GM12878 (cell line): Measurements from ENCODE around the gene MACROD2. TPM values are rescaled to one million over a fixed set of nuclear protein-coding genes. Genes with fewer than 3 reads are reported as not detected.

Experiments
- ATAC-seq: fragments of 200-7000 bp; cut with Tn5 transposase; 3 replicates; pipeline ENCODE4 v1.9.1; 2020; ENCODE audit warnings: mild to moderate bottlenecking, moderate library complexity
- BruUV-seq: library from RNA; stranded (reverse); fragments of 400-500 nt; replicated peaks from 2 replicates; lab custom pipeline; 2021; lab: Mats Ljungman, UMichigan
- CTCF ChIA-PET: fragments of 300-600 bp; sonication (Branson Sonifier 250); formaldehyde crosslinking; extraction: SDS; loops from one replicate; lab custom pipeline; 2021; ENCODE audit warnings: inconsistent platforms; lab: Yijun Ruan, JAX
- POLR2A ChIA-PET: fragments of 350-600 bp; formaldehyde crosslinking; extraction: SDS; loops from one replicate; lab custom pipeline; 2021; ENCODE audit warnings: inconsistent platforms; lab: Charles Lee
- RAD21 ChIA-PET: fragments of 300-600 bp; sonication (Branson Sonifier 250); formaldehyde crosslinking; loops from one replicate; lab custom pipeline; 2023; ENCODE audit warnings: antibody characterized with exemption; ENCODE audit not compliant: unreplicated experiment; lab: Charles Lee
- SMC1A ChIA-PET: fragments of 300-600 bp; sonication (Branson Sonifier 250); formaldehyde crosslinking; loops from one replicate; lab custom pipeline; 2023; ENCODE audit not compliant: unreplicated experiment, uncharacterized antibody; lab: Charles Lee
- DNase-seq: peaks from one replicate; pipeline ENCODE4 v3.0.0-alpha.2; 2011; ENCODE audit warnings: low read depth, low spot score
- FAIRE-seq: peaks from 3 replicates; lab custom pipeline; 2011; peaks lifted over from hg19 to GRCh38; lab: Jason Lieb, UNC
- H2AFZ ChIP-seq: 2 replicates; pipeline ENCODE4 v1.6.0; 2011; ENCODE audit warnings: low read depth, low read length, control low read depth; ENCODE audit not compliant: control insufficient read depth
- H3K27ac ChIP-seq: 2 replicates; pipeline ENCODE4 v1.5.1; 2011; ENCODE audit warnings: control low read depth; ENCODE audit not compliant: control insufficient read depth, insufficient read depth
- H3K27me3 ChIP-seq, 2 experiments: replicated peaks in 1 of 2; 2 replicates each; pipeline versions ENCODE4 v1.6.0 to v1.6.1; 2011; ENCODE audit warnings: low read length in 1 of 2; ENCODE audit not compliant: control insufficient read depth in 2 of 2, insufficient read depth in 2 of 2
- H3K36me3 ChIP-seq, 2 experiments: 2 replicates each; pipeline ENCODE4 v1.5.1; 2011; ENCODE audit warnings: low read length in 1 of 2; ENCODE audit not compliant: control insufficient read depth in 2 of 2, insufficient read depth in 2 of 2
- H3K4me1 ChIP-seq: 2 replicates; pipeline ENCODE4 v1.6.1; 2011; ENCODE audit warnings: mild to moderate bottlenecking, low read length, moderate library complexity, mixed read lengths; ENCODE audit not compliant: control insufficient read depth, insufficient read depth
- H3K4me2 ChIP-seq: 2 replicates; pipeline ENCODE4 v1.6.0; 2011; ENCODE audit warnings: control low read depth; ENCODE audit not compliant: control insufficient read depth, insufficient read depth
- H3K4me3 ChIP-seq: fragments of 200-600 bp; sonication (generic); 2 replicates; pipeline ENCODE4 v1.5.1; 2016
- H3K79me2 ChIP-seq: 2 replicates; pipeline ENCODE4 v1.6.0; 2011; ENCODE audit warnings: low read length; ENCODE audit not compliant: control insufficient read depth, insufficient read depth
- H3K9ac ChIP-seq: 2 replicates; pipeline ENCODE4 v1.8.0; 2011; ENCODE audit warnings: low read length, control low read depth, mixed read lengths; ENCODE audit not compliant: control insufficient read depth, insufficient read depth
- H3K9me3 ChIP-seq: replicated peaks from 3 replicates; pipeline ENCODE4 v1.5.1; 2011; ENCODE audit warnings: mild to moderate bottlenecking, low read length; ENCODE audit not compliant: control insufficient read depth, insufficient read depth
- H4K20me1 ChIP-seq: 2 replicates; pipeline ENCODE4 v1.6.0; 2011; ENCODE audit not compliant: control insufficient read depth, insufficient read depth
- FOXM1 ChIP-seq: IDR thresholded peaks from 2 replicates; pipeline ENCODE4 v1.6.1; 2012; ENCODE audit warnings: low read depth, mild to moderate bottlenecking, inconsistent platforms, low read length, moderate library complexity
- GATAD2B ChIP-seq: fragments of 450-650 bp; conservative IDR thresholded peaks from 2 replicates; pipeline ENCODE4 v1.6.1; 2017; ENCODE audit warnings: low read depth, mild to moderate bottlenecking, moderate library complexity
- MLLT1 ChIP-seq: fragments of 450-650 bp; IDR thresholded peaks from 2 replicates; pipeline ENCODE4 v1.6.1; 2016; ENCODE audit warnings: mild to moderate bottlenecking
- STAT3 ChIP-seq: IDR thresholded peaks from 2 replicates; pipeline ENCODE4 v1.6.1; 2011; ENCODE audit warnings: low read depth, low read length, improper control_type of control experiment
- ZNF274 ChIP-seq: IDR thresholded peaks from one replicate; pipeline ENCODE4 v1.8.0; 2011; ENCODE audit not compliant: insufficient read length, insufficient read depth
- WGBS: methylation state at CpG from one replicate; pipeline ENCODE4 v1.1.6; 2016; ENCODE audit warnings: low lambda C conversion rate; ENCODE audit not compliant: insufficient replicate concordance, insufficient coverage; ENCODE audit errors: missing lambda C conversion rate; 5-methylcytosine and 5-hydroxymethylcytosine counted together
- in situ Hi-C: fragments of 300-500 bp; cut with MboI; formaldehyde crosslinking; loops from 9 replicates; pipeline ENCODE4 v1.14.3; 2018; ENCODE audit warnings: mixed read lengths
- intact Hi-C: fragments of 100-400 bp; cut with micrococcal nuclease; formaldehyde crosslinking; loops from one replicate; pipeline ENCODE4 v1.14.2; 2022; ENCODE audit not compliant: unreplicated experiment
- polyA plus RNA-seq, 11 experiments: library from polyadenylated mRNA; depleted of rRNA in 4 of 11; unstranded in 6 of 11; stranded (reverse) in 5 of 11; fragments of >200 nt; fragmentation: Nextera tagmentation in 4 of 11; fragmentation: Illumina TruSeq in 1 of 11; extraction: Ambion mirVana in 4 of 11; extraction: Trizol in 1 of 11; gene quantifications; 1 replicate in 1 of 11; 2 replicates in 10 of 11; pipeline versions ENCODE4 v1.2.1 to v1.2.3, GENCODE V29; 2011 to 2016; ENCODE audit warnings: inconsistent platforms in 2 of 11, missing spikeins in 2 of 11, low read depth in 1 of 11
- total RNA-seq, 4 experiments: library from RNA; depleted of rRNA in 3 of 4; stranded (reverse); fragments of >200 nt in 3 of 4; fragmentation: Illumina TruSeq in 1 of 4; extraction: Trizol in 1 of 4; gene quantifications; 2 replicates each; pipeline versions ENCODE4 v1.2.1 to v1.2.3, GENCODE V29; 2013 to 2021
- TF ChIP-seq, protein P1 (sequence below): fragments of 450-650 bp; formaldehyde crosslinking; IDR thresholded peaks from 2 replicates; pipeline ENCODE4 v1.4.0; 2022; ENCODE audit warnings: mild to moderate bottlenecking, moderate library complexity
- TF ChIP-seq, protein P2 (sequence below): fragments of 450-650 bp; IDR thresholded peaks from 2 replicates; pipeline ENCODE4 v1.6.1; 2017; ENCODE audit warnings: mild to moderate bottlenecking, moderate library complexity
- TF ChIP-seq, protein P3 (sequence below), 3 experiments: IDR thresholded peaks in 2 of 3; conservative IDR thresholded peaks in 1 of 3; 2 replicates each; pipeline ENCODE4 v1.5.1; 2011; ENCODE audit warnings: low read depth in 3 of 3, low read length in 3 of 3, mild to moderate bottlenecking in 3 of 3, control low read depth in 2 of 3, moderate library complexity in 2 of 3, inconsistent platforms in 1 of 3, mixed read lengths in 1 of 3; ENCODE audit not compliant: control insufficient read depth in 2 of 3, insufficient read depth in 1 of 3; ENCODE audit errors: extremely low read depth in 1 of 3
- TF ChIP-seq, protein P4 (sequence below): fragments of 450-650 bp; IDR thresholded peaks from 2 replicates; pipeline ENCODE4 v1.6.1; 2016; ENCODE audit warnings: mild to moderate bottlenecking

The MACROD2 gene
- total and polyA plus RNA-seq, 10 of the 15 experiments (the other 5 are each of a cell fraction or from before 2014, with no cell fraction given): 1.1 to 21.5 (median 2.2) TPM

DNA sequence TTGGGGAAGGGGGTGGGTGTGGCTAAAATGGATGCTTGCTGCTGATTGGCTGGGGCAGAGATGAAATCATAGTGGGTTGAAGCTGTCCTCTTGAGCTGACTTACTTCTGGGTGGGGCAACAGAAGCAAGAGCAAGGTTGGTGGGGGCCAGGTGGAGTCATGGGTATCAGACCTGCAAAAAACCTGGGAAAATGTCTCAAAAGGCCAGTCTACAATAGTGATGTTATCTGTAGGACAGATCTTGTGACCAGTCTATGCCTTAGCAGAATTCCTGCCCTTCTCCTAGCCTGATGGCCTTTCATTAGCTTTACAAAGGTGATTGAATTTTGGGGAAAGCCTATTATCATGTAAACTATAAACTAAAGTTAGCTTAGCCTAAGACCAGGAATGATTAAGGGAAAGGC lies 1632.2 kb downstream of the MACROD2 start (continued):
- TF ChIP-seq, protein P1, sequence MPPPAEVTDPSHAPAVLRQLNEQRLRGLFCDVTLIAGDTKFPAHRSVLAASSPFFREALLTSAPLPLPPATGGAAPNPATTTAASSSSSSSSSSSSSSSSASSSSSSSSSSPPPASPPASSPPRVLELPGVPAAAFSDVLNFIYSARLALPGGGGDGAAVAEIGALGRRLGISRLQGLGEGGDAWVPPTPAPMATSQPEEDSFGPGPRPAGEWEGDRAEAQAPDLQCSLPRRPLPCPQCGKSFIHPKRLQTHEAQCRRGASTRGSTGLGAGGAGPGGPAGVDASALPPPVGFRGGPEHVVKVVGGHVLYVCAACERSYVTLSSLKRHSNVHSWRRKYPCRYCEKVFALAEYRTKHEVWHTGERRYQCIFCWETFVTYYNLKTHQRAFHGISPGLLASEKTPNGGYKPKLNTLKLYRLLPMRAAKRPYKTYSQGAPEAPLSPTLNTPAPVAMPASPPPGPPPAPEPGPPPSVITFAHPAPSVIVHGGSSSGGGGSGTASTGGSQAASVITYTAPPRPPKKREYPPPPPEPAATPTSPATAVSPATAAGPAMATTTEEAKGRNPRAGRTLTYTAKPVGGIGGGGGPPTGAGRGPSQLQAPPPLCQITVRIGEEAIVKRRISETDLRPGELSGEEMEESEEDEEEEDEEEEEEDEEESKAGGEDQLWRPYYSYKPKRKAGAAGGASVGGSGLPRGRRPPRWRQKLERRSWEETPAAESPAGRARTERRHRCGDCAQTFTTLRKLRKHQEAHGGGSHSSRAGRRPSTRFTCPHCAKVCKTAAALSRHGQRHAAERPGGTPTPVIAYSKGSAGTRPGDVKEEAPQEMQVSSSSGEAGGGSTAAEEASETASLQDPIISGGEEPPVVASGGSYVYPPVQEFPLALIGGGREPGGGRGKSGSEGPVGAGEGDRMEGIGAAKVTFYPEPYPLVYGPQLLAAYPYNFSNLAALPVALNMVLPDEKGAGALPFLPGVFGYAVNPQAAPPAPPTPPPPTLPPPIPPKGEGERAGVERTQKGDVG: no peak

GRCh38 chr20:15628851-15629353 lies 1633.6 kb downstream of the MACROD2 start:
- no TSS peak for BruUV-seq
- ChIA-PET POLR2A (no interaction called here), CTCF (no interaction called here), SMC1A (no interaction called here), RAD21 (no interaction called here)
- H3K9me3 ChIP-seq: no peaks in the 10 kb centered on the region
- H2AFZ ChIP-seq: no peak overlapping the region
- no peaks in the 10 kb centered on the region for H3K27me3 ChIP-seq
- no peak overlapping the region for H3K27ac ChIP-seq
- intact Hi-C loops: no loop called here
- no peak for DNase-seq
- in situ Hi-C loops: no loop called here
- no peak for ATAC-seq
- no peak overlapping the region for H3K4me2 ChIP-seq
- H3K9ac ChIP-seq: no peak overlapping the region
- H3K4me3 ChIP-seq: no peak overlapping the region
- 70% methylated on average over 4 of the region's 4 CpGs for WGBS
- no peaks in the 10 kb centered on the region for H3K36me3 ChIP-seq
- H4K20me1 ChIP-seq: no peaks in the 10 kb centered on the region
- FAIRE-seq: no peak
- no peaks in the 10 kb centered on the region for H3K79me2 ChIP-seq
- no peaks in the 10 kb centered on the region for H3K4me1 ChIP-seq
- TF ChIP-seq ZNF274 (no peak), STAT3 (no peak), FOXM1 (no peak), GATAD2B (no peak), MLLT1 (no peak)
- TF ChIP-seq, protein P2, sequence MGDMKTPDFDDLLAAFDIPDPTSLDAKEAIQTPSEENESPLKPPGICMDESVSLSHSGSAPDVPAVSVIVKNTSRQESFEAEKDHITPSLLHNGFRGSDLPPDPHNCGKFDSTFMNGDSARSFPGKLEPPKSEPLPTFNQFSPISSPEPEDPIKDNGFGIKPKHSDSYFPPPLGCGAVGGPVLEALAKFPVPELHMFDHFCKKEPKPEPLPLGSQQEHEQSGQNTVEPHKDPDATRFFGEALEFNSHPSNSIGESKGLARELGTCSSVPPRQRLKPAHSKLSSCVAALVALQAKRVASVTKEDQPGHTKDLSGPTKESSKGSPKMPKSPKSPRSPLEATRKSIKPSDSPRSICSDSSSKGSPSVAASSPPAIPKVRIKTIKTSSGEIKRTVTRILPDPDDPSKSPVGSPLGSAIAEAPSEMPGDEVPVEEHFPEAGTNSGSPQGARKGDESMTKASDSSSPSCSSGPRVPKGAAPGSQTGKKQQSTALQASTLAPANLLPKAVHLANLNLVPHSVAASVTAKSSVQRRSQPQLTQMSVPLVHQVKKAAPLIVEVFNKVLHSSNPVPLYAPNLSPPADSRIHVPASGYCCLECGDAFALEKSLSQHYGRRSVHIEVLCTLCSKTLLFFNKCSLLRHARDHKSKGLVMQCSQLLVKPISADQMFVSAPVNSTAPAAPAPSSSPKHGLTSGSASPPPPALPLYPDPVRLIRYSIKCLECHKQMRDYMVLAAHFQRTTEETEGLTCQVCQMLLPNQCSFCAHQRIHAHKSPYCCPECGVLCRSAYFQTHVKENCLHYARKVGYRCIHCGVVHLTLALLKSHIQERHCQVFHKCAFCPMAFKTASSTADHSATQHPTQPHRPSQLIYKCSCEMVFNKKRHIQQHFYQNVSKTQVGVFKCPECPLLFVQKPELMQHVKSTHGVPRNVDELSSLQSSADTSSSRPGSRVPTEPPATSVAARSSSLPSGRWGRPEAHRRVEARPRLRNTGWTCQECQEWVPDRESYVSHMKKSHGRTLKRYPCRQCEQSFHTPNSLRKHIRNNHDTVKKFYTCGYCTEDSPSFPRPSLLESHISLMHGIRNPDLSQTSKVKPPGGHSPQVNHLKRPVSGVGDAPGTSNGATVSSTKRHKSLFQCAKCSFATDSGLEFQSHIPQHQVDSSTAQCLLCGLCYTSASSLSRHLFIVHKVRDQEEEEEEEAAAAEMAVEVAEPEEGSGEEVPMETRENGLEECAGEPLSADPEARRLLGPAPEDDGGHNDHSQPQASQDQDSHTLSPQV: no peak
- TF ChIP-seq, protein P3, sequence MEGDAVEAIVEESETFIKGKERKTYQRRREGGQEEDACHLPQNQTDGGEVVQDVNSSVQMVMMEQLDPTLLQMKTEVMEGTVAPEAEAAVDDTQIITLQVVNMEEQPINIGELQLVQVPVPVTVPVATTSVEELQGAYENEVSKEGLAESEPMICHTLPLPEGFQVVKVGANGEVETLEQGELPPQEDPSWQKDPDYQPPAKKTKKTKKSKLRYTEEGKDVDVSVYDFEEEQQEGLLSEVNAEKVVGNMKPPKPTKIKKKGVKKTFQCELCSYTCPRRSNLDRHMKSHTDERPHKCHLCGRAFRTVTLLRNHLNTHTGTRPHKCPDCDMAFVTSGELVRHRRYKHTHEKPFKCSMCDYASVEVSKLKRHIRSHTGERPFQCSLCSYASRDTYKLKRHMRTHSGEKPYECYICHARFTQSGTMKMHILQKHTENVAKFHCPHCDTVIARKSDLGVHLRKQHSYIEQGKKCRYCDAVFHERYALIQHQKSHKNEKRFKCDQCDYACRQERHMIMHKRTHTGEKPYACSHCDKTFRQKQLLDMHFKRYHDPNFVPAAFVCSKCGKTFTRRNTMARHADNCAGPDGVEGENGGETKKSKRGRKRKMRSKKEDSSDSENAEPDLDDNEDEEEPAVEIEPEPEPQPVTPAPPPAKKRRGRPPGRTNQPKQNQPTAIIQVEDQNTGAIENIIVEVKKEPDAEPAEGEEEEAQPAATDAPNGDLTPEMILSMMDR (IDR thresholded peaks at IDR 0.05 in 2 of 3, conservative IDR thresholded peaks at IDR 0.05 in 1 of 3; ENCODE audit: control insufficient read depth in 2 of 3, extremely low read depth in 1 of 3, insufficient read depth in 1 of 3, low read depth in 3 of 3, low read length in 3 of 3): no peak
- TF ChIP-seq, protein P4, sequence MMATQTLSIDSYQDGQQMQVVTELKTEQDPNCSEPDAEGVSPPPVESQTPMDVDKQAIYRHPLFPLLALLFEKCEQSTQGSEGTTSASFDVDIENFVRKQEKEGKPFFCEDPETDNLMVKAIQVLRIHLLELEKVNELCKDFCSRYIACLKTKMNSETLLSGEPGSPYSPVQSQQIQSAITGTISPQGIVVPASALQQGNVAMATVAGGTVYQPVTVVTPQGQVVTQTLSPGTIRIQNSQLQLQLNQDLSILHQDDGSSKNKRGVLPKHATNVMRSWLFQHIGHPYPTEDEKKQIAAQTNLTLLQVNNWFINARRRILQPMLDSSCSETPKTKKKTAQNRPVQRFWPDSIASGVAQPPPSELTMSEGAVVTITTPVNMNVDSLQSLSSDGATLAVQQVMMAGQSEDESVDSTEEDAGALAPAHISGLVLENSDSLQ: no peak
